ENCODE data around the gene ARHGAP26. TPM values are rescaled to one million over a fixed set of nuclear protein-coding genes. Genes with fewer than 3 reads are reported as not detected.

Gene ARHGAP26
- polyA plus RNA-seq, 1 donor from 2014 or later: 0.83 TPM

DNA sequence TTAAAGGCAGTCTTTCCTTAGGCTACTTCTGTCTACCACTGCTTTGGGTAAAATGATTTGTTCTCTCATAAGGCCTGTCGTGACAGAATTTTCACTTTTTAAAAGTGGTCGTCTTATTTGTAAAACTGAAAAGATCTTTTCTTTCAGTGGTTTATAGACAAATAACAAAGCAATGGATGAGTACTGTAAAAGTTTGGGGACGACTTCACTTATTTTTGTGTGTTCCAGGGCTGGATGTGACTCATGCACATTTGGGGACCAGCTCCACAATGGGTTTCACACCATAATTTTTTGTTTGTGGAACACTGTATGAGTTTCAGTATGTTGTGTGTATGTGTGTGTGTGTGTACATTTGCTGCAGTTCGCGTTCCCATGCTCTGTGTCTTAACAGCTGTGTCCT lies 53.6 kb downstream of the ARHGAP26 start:
- Histone ChIP-seq H2AFZ (ENCODE audit: low read depth, low read length) (no peak overlapping the region), H3K27ac (ENCODE audit: low read length) (no peak overlapping the region), H3K9ac (ENCODE audit: low read length) (no peak overlapping the region), H3K9me3 (ENCODE audit: low read length) (no peaks in the 10 kb centered on the region), H3K36me3 (ENCODE audit: insufficient read depth, low read length) (no peaks in the 10 kb centered on the region), H3K27me3 (ENCODE audit: insufficient read depth, low read depth, low read length) (no peaks in the 10 kb centered on the region), H3K4me3 (ENCODE audit: low read length) (no peak overlapping the region), H3K79me2 (replicated peaks; ENCODE audit: insufficient read depth, low read length) (no peaks in the 10 kb centered on the region), H3F3A (ENCODE audit: insufficient read depth, low read length, poor library complexity, severe bottlenecking) (no peaks in the 10 kb centered on the region), H3K9me2 (ENCODE audit: insufficient read depth, low read length) (no peaks in the 10 kb centered on the region), H3K4me2 (ENCODE audit: low read length) (no peak overlapping the region), H4K20me1 (ENCODE audit: insufficient read depth) (no peaks in the 10 kb centered on the region)
- TF ChIP-seq RAD21 (conservative IDR thresholded peaks at IDR 0.05) (no peak), MXI1 (conservative IDR thresholded peaks at IDR 0.05; ENCODE audit: poor library complexity, severe bottlenecking) (no peak), SMC3 (conservative IDR thresholded peaks at IDR 0.05; ENCODE audit: poor library complexity) (no peak), EP300 (conservative IDR thresholded peaks at IDR 0.05; ENCODE audit: poor library complexity, severe bottlenecking) (no peak)
- TF ChIP-seq, protein P1, sequence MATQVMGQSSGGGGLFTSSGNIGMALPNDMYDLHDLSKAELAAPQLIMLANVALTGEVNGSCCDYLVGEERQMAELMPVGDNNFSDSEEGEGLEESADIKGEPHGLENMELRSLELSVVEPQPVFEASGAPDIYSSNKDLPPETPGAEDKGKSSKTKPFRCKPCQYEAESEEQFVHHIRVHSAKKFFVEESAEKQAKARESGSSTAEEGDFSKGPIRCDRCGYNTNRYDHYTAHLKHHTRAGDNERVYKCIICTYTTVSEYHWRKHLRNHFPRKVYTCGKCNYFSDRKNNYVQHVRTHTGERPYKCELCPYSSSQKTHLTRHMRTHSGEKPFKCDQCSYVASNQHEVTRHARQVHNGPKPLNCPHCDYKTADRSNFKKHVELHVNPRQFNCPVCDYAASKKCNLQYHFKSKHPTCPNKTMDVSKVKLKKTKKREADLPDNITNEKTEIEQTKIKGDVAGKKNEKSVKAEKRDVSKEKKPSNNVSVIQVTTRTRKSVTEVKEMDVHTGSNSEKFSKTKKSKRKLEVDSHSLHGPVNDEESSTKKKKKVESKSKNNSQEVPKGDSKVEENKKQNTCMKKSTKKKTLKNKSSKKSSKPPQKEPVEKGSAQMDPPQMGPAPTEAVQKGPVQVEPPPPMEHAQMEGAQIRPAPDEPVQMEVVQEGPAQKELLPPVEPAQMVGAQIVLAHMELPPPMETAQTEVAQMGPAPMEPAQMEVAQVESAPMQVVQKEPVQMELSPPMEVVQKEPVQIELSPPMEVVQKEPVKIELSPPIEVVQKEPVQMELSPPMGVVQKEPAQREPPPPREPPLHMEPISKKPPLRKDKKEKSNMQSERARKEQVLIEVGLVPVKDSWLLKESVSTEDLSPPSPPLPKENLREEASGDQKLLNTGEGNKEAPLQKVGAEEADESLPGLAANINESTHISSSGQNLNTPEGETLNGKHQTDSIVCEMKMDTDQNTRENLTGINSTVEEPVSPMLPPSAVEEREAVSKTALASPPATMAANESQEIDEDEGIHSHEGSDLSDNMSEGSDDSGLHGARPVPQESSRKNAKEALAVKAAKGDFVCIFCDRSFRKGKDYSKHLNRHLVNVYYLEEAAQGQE (IDR thresholded peaks at IDR 0.05; ENCODE audit: borderline replicate concordance): no peak

DNA sequence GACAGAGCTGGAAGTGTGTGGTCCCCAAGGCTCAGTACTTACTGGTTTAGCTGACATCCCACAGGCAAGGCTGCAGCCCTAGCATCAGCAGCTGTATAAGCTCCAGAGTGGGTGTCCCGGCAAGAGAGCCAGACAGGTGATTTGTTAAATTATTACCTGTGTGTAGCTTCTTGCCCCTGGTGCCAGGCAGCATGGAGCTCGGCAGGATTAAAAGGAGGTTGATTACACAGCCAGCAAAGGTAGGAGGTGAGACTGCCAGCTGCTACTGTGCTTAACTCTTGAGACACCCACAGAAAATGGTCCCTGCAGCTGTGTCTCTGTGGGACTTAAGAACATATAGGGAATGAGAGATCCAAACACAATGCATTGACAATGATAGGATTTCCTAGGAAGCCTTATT lies 54.2 kb downstream of the ARHGAP26 start:
- no peaks in the 10 kb centered on the region for H3K9me3 ChIP-seq (ENCODE audit: low read length)
- TF ChIP-seq, protein P1 (IDR thresholded peaks at IDR 0.05; ENCODE audit: borderline replicate concordance): no peak
- no peak for TF ChIP-seq EZH2 (IDR thresholded peaks at IDR 0.05; ENCODE audit: borderline replicate concordance, insufficient read depth, low read length, poor library complexity, severe bottlenecking)
- TF ChIP-seq SMC3 (conservative IDR thresholded peaks at IDR 0.05; ENCODE audit: poor library complexity): no peak
- TF ChIP-seq RAD21 (conservative IDR thresholded peaks at IDR 0.05): no peak
- no peak for TF ChIP-seq TAF1 (IDR thresholded peaks at IDR 0.05; ENCODE audit: low read depth)
- no peak for TF ChIP-seq MXI1 (conservative IDR thresholded peaks at IDR 0.05; ENCODE audit: poor library complexity, severe bottlenecking)
- TF ChIP-seq POLR2AphosphoS5 (IDR thresholded peaks at IDR 0.05): no peak
- no peak for TF ChIP-seq EP300 (conservative IDR thresholded peaks at IDR 0.05; ENCODE audit: poor library complexity, severe bottlenecking)
- TF ChIP-seq, protein P2, sequence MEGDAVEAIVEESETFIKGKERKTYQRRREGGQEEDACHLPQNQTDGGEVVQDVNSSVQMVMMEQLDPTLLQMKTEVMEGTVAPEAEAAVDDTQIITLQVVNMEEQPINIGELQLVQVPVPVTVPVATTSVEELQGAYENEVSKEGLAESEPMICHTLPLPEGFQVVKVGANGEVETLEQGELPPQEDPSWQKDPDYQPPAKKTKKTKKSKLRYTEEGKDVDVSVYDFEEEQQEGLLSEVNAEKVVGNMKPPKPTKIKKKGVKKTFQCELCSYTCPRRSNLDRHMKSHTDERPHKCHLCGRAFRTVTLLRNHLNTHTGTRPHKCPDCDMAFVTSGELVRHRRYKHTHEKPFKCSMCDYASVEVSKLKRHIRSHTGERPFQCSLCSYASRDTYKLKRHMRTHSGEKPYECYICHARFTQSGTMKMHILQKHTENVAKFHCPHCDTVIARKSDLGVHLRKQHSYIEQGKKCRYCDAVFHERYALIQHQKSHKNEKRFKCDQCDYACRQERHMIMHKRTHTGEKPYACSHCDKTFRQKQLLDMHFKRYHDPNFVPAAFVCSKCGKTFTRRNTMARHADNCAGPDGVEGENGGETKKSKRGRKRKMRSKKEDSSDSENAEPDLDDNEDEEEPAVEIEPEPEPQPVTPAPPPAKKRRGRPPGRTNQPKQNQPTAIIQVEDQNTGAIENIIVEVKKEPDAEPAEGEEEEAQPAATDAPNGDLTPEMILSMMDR (IDR thresholded peaks at IDR 0.05; ENCODE audit: poor library complexity, severe bottlenecking): no peak
- no peaks in the 10 kb centered on the region for H3K36me3 ChIP-seq (ENCODE audit: insufficient read depth, low read length)
- H3K4me2 ChIP-seq (ENCODE audit: low read length): no peak overlapping the region
- no peaks in the 10 kb centered on the region for H4K20me1 ChIP-seq (ENCODE audit: insufficient read depth)
- H3K9ac ChIP-seq (ENCODE audit: low read length): no peak overlapping the region
- H3K4me3 ChIP-seq (ENCODE audit: low read length): no peak overlapping the region
- no peaks in the 10 kb centered on the region for H3K27me3 ChIP-seq (ENCODE audit: insufficient read depth, low read depth, low read length)
- no peak overlapping the region for H2AFZ ChIP-seq (ENCODE audit: low read depth, low read length)
- no peak overlapping the region for H3K27ac ChIP-seq (ENCODE audit: low read length)
- H3F3A ChIP-seq (ENCODE audit: insufficient read depth, low read length, poor library complexity, severe bottlenecking): no peaks in the 10 kb centered on the region
- H3K9me2 ChIP-seq (ENCODE audit: insufficient read depth, low read length): no peaks in the 10 kb centered on the region
- H3K79me2 ChIP-seq (replicated peaks; ENCODE audit: insufficient read depth, low read length): no peaks in the 10 kb centered on the region
